Sigmoid colon (tissue), 4 donors: ENCODE measurements around the gene KCTD15.

ENCODE experiments used
- CTCF ChIP-seq, 4 experiments: fragments of 450-650 bp in 3 of 4; fragments of 200-600 bp in 1 of 4; IDR thresholded peaks; one replicate each; pipeline ENCODE4 v1.5.1; 2016 to 2019; ENCODE audit warnings: antibody characterized with exemption in 4 of 4, mild to moderate bottlenecking in 3 of 4, moderate library complexity in 2 of 4
- EP300 ChIP-seq, 4 donors: sonication (generic); formaldehyde crosslinking; IDR thresholded peaks; one replicate each; pipeline ENCODE4 v1.6.1; 2017; ENCODE audit warnings: antibody characterized with exemption in 4 of 4
- POLR2A ChIP-seq, 2 donors: fragments of 450-650 bp; IDR thresholded peaks; one replicate each; pipeline ENCODE4 v1.6.1; 2016; ENCODE audit warnings: antibody characterized with exemption in 2 of 2, mild to moderate bottlenecking in 2 of 2, moderate library complexity in 2 of 2
- POLR2AphosphoS5 ChIP-seq, 4 donors: sonication (generic); formaldehyde crosslinking; IDR thresholded peaks; one replicate each; pipeline ENCODE4 v1.6.1; 2017; ENCODE audit warnings: antibody characterized with exemption in 4 of 4

DNA sequence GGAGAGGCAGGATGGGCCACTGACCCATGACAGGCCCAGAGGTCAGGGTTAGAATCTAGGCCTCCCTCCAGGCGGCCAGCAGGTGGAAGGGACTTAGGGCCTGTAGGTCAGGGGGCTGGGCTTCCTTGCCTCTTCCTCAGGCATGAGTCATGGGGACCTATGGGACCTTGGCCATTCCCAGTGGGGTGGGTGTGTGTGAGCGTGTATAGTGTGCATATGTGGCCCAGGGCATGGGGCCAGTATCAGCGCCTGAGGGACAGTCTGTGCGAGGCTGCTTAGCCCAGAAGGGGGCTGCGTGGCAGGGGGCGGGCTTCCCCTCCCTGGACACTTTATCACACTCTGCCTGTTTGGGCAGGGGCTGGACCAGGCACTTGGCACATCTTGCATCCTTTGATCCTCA, 13.3 kb downstream of the KCTD15 start:
- no peak for TF ChIP-seq POLR2AphosphoS5 (IDR thresholded peaks at IDR 0.05)
- TF ChIP-seq CTCF (IDR thresholded peaks at IDR 0.05) = no peak
- no peak for TF ChIP-seq POLR2A (IDR thresholded peaks at IDR 0.05)
- TF ChIP-seq EP300 (IDR thresholded peaks at IDR 0.05) = no peak
